GM12801 (cell line): ENCODE results near the gene GHRHR.

ENCODE experiments used
- TF ChIP-seq, protein P1 (sequence below): IDR thresholded peaks from one replicate; pipeline ENCODE4 v1.5.1; 2011; ENCODE audit warnings: control low read depth; ENCODE audit not compliant: insufficient read length; ENCODE audit errors: extremely low read depth

The GHRHR gene

DNA sequence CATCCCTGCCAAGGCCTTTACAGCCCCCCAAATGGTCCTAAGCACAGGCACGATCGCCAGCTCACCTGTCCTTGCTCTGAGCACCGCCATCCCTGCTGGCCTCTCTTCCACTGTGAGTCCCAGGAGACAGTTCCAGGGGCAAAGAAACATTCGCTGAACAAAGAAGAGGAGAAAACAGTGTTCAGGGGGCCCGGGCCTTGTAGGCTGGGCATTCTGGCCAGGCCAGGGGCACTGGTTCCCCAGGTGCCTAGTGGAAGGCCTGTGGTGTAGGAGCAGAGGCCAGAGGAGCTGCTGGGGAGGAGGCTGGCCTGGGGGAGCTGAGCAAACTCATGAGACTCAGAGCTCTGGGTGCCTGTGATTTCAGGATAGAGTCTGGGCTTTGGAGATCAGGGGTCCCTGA lies 29.5 kb upstream of the GHRHR start:
- TF ChIP-seq, protein P1, sequence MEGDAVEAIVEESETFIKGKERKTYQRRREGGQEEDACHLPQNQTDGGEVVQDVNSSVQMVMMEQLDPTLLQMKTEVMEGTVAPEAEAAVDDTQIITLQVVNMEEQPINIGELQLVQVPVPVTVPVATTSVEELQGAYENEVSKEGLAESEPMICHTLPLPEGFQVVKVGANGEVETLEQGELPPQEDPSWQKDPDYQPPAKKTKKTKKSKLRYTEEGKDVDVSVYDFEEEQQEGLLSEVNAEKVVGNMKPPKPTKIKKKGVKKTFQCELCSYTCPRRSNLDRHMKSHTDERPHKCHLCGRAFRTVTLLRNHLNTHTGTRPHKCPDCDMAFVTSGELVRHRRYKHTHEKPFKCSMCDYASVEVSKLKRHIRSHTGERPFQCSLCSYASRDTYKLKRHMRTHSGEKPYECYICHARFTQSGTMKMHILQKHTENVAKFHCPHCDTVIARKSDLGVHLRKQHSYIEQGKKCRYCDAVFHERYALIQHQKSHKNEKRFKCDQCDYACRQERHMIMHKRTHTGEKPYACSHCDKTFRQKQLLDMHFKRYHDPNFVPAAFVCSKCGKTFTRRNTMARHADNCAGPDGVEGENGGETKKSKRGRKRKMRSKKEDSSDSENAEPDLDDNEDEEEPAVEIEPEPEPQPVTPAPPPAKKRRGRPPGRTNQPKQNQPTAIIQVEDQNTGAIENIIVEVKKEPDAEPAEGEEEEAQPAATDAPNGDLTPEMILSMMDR = no peak

DNA sequence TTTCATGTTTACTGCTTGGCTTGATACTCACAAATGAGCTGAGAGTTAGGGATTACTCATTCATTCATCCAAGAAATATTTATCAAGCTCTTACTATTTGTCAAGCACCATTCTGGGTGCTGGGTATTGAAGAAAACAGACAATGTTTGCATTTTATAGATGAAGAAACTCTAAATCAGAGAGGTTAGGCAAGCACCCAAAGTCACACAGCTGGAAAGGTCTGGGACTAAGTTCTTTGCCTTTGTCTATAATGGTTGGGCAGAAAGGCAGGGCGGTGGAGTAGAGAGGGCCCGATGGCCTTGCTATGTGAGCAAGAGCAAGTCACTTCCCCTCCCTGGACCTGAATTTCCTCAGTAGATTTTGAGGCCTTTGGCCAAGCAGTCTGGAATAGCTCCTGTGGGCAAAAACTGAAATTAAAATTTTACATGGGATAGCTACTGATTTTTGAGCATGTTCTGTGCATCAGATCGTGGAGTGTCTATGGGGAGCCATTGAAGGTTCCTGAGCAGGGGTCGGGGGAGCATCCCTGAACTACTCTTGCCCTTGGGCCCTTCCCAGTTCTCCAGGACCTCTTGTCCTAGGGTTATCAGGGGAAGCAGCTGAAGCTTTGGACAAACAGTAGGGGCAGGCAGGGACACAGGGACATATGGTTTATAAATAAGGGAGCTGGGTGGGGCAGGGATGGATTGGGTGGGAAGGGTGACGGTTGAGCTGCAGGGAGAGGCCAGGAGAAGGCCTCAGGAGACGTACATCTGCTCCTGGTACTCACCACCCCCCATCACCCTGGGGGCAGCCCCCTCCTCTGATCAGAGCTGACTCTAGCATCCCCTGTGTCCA lies 28.8 kb upstream of the GHRHR start:
- TF ChIP-seq, protein P1 = no peak

DNA sequence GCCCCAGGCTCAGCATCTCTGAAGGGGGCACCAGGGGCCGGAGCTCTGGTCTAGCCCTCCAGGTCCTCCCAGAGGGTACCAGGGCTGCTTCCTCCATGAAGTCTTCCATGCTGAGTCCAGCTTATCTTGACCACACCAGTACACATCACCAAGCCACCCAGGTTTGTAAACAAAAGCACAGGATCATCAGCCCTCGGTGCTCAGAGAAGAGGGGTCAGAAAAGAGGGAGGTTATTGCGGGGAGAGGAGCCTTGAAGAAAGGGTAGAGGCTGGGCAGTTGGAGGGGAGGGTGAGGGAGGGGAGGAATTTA lies 28.2 kb upstream of the GHRHR start:
- TF ChIP-seq, protein P1 = no peak

DNA sequence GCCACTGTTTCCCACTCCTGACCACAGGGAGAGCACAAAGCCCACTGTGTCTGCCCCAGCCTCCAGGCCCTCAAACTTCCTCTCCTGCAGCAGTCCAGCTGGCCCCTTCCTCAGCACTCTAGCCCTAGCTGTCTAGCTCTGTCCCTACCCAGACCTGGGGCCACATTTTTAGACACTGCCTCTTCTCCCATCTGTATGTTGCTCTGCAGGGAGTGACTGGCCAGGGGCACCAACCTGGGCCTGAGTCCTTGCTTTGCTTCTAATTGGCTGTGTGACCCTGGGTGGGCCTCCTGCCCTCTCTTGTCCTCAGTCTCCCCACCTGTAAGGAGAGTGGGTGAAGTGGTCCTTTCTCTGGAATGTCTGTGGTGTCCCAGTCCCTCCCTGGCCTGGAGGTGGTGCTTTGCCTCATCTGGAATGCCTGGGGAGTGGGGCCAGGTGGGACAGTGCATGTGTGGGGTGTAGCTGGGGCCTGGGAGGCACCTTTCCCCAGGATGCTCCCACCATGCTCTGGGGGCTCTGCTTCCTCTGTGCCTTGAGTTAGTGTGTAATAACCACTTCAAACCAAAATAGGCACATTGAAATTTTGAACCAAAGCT lies 27.0 kb upstream of the GHRHR start:
- TF ChIP-seq, protein P1 = no peak

DNA sequence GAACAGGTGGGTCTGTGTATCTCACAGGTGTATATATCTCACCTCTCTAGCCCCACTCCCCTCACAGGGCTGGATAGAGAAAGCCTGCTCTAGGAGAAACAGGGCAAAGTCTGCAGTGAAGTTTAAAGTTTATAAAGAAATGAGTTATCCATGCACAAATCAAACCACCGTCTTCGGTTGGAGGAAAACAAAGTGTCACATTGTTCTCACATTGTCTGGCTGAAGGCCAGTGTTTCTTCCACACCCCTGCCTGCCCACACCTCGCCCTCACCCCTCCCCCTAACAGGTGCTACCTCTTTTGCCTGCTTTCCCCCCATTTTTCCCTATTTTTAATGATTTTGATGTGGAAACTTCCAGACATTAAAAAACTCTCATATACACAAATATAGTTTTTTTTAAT lies 26.3 kb upstream of the GHRHR start:
- TF ChIP-seq, protein P1 = no peak

DNA sequence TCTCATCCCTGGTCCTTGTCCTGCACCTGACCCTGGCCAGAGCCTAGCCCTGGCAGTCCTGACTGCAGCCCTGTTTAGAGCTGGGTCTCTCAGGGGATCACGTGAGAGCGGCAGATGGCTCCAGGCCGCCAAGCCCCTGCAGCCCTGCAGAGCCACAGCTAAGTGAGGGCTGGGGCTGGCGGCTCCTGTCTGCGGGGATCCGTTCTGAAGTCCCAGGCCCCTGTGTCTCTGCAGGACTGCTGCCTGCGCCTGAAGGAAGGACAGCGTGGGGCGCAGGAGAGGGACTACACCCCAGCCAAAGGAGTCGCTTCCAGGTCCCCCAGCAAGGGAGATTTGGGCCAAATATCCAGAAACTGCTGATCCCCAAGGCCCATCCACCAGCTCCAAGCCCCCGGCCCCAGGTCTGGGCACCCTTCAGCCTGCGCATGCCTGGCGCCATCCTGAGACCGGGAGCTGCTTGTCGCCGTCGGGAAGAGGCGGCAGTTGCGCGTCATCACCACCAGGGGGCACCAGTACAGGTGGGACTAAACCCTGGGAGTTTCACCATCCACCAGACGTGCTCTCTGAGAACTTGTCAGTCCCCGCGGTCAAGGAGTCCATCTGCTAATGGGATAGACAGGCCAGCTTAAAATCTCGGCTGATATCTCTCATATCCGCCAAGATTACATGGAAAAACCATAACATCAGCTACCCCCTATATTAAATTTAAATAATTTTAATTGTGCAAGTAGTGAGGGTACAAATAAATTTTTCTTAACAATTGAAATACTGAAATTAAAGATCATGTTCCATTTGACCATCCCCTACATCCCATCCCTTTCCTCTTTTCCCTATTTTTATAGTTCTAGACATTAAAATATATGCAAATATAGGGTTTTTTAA lies 25.1 kb upstream of the GHRHR start:
- TF ChIP-seq, protein P1 = no peak

DNA sequence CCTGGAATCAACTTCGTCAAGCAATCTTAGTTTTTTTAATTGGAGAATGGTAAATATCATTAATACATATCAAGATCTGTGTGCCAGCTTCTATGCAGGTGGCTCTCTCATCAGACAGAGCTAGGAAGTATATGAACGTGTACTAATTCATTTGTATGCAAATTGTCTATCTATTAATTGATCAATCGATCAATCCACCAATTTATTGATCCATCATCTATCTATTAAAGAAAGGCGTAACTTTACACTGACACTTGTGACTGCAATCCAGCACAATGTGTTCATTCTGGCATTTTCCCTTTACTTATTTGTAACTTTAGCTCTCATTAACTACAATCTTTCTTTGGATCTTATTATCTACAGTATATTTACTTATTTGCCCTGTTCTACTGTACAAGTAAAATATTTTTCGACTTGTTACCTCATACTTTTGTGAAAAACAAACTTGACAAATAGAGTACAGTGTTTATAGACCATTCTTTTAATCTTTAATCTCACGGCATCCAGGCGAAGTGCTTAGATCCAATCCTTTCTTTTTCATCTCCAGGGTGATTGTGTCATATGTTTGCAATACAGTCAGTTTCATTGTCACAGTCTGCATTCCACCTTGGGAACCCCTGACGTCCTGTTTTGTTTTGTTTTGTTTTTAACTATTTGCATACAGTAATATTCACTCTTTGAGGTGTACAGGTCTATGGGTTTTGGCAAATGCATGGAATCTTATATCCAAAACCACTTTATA lies 22.0 kb upstream of the GHRHR start:
- TF ChIP-seq, protein P1 = no peak
